OCI-LY7 (cell line): ENCODE results near the gene IPO8. TPM values are rescaled to one million over a fixed set of nuclear protein-coding genes. Genes with fewer than 3 reads are reported as not detected.

Source experiments
- BruUV-seq: library from RNA; stranded (reverse); fragments of 400-500 nt; replicated peaks from 2 replicates; lab custom pipeline; 2021; lab: Mats Ljungman, UMichigan
- CTCF ChIA-PET: fragments of 300-600 bp; sonication (Branson Sonifier 250); formaldehyde crosslinking; loops from one replicate; lab custom pipeline; 2022; ENCODE audit warnings: antibody characterized with exemption; ENCODE audit not compliant: unreplicated experiment; lab: Charles Lee
- POLR2A ChIA-PET: fragments of 300-600 bp; sonication (Branson Sonifier 250); formaldehyde crosslinking; loops from one replicate; lab custom pipeline; 2022; ENCODE audit warnings: antibody characterized with exemption; lab: Charles Lee
- DNase-seq: peaks from one replicate; pipeline ENCODE4 v3.0.0-alpha.2; 2015; ENCODE audit warnings: low spot score
- H2AFZ ChIP-seq: fragments of 200-600 bp; sonication (generic), shearing (Covaris generic); 2 replicates; pipeline ENCODE4 v1.6.1; 2014; ENCODE audit warnings: mild to moderate bottlenecking, antibody characterized with exemption, low read length, moderate library complexity
- H3K27ac ChIP-seq: fragments of 200-600 bp; sonication (generic); 2 replicates; pipeline ENCODE4 v1.5.1; 2014; ENCODE audit warnings: mixed run types, low read depth, mild to moderate bottlenecking, moderate library complexity, low read length, inconsistent platforms; ENCODE audit not compliant: poor library complexity, severe bottlenecking
- H3K36me3 ChIP-seq: fragments of 200-600 bp; sonication (generic); 2 replicates; pipeline ENCODE4 v1.6.1; 2014; ENCODE audit warnings: mild to moderate bottlenecking, antibody characterized with exemption, low read length, moderate library complexity, mixed read lengths; ENCODE audit not compliant: insufficient read depth
- H3K4me1 ChIP-seq: fragments of 200-600 bp; sonication (generic); 2 replicates; pipeline ENCODE4 v1.5.1; 2014; ENCODE audit warnings: mild to moderate bottlenecking, low read length; ENCODE audit not compliant: insufficient read depth, poor library complexity, severe bottlenecking
- H3K4me2 ChIP-seq: fragments of 200-600 bp; sonication (generic); 2 replicates; pipeline ENCODE4 v1.6.1; 2014; ENCODE audit warnings: mild to moderate bottlenecking, low read length
- H3K4me3 ChIP-seq: fragments of 200-600 bp; sonication (generic); 2 replicates; pipeline ENCODE4 v1.5.1; 2014; ENCODE audit warnings: mild to moderate bottlenecking, low read depth, low read length; ENCODE audit not compliant: poor library complexity, severe bottlenecking
- H3K79me2 ChIP-seq: fragments of 200-600 bp; sonication (generic); 2 replicates; pipeline ENCODE4 v1.6.1; 2016; ENCODE audit warnings: low read depth, mild to moderate bottlenecking, low read length, moderate library complexity, mixed read lengths; ENCODE audit not compliant: insufficient read depth
- H3K9me2 ChIP-seq: fragments of 200-600 bp; sonication (generic); 2 replicates; pipeline ENCODE4 v1.6.1; 2016; ENCODE audit warnings: mild to moderate bottlenecking, low read length, mixed read lengths; ENCODE audit not compliant: insufficient read depth
- H3K9me3 ChIP-seq: fragments of 200-600 bp; sonication (generic); 2 replicates; pipeline ENCODE4 v1.6.1; 2014; ENCODE audit warnings: mild to moderate bottlenecking, mixed run types, low read length, mixed read lengths
- H4K20me1 ChIP-seq: fragments of 200-600 bp; sonication (generic); 2 replicates; pipeline ENCODE4 v1.6.1; 2014; ENCODE audit warnings: mild to moderate bottlenecking, antibody characterized with exemption, low read length, moderate library complexity, mixed read lengths; ENCODE audit not compliant: insufficient read depth
- CTCF ChIP-seq: fragments of 200-600 bp; sonication (generic); conservative IDR thresholded peaks from 2 replicates; pipeline ENCODE4 v1.5.1; 2014; ENCODE audit warnings: mild to moderate bottlenecking, antibody characterized with exemption, low read length, moderate library complexity, mixed read lengths
- EZH2phosphoT487 ChIP-seq: fragments of 200-600 bp; sonication (generic); IDR thresholded peaks from 2 replicates; pipeline ENCODE4 v1.6.1; 2018; ENCODE audit warnings: low read depth, borderline replicate concordance, mild to moderate bottlenecking, mixed run types, antibody characterized with exemption, low read length, moderate library complexity, mixed read lengths
- intact Hi-C: fragments of 100-400 bp; cut with micrococcal nuclease; formaldehyde crosslinking; loops from one replicate; pipeline ENCODE4 v1.10.0; 2022; ENCODE audit not compliant: unreplicated experiment
- total RNA-seq, 2 experiments: library from RNA; depleted of rRNA in 1 of 2; stranded (reverse); fragments of >200 nt in 1 of 2; shearing (Covaris generic) in 1 of 2; gene quantifications; 2 replicates each; pipeline ENCODE4 v1.2.3, GENCODE V29; 2014 to 2022

The IPO8 gene
- total RNA-seq, 2 experiments from 2014 or later, result 14.7 to 41.6 TPM

- Histone ChIP-seq H3K79me2 (no peaks in the 10 kb centered on the region), H3K4me3 (no peak overlapping the region), H3K4me2 (no peak overlapping the region), H3K27ac (no peak overlapping the region), H3K4me1 (no peaks in the 10 kb centered on the region), H3K36me3 (no peaks in the 10 kb centered on the region), H4K20me1 (no peaks in the 10 kb centered on the region), H3K9me3 (peaks cover 5% of the 10 kb centered on the region; the same call in 1 of the 2 replicates), H3K9me2 (no peaks in the 10 kb centered on the region), H2AFZ (no peak overlapping the region)
- no TSS peak for BruUV-seq
- intact Hi-C loops, result no loop called here
- ChIA-PET CTCF (no interaction called here), POLR2A (interaction anchor here (0.7 kb wide), 4 partner anchors 78 to 794 kb away, joined by 3 to 4 read pairs (median 4); no protein-coding TSS in a partner anchor)
- no peak for DNase-seq
- TF ChIP-seq CTCF (no peak), EZH2phosphoT487 (no peak)
Observed at GRCh38 chr12:30602678-30603077, 93.0 kb downstream of the IPO8 start.

GRCh38 chr12:30599608-30600007 lies 96.1 kb downstream of the IPO8 start:
- TF ChIP-seq CTCF (no peak), EZH2phosphoT487 (no peak)
- POLR2A ChIA-PET, result no interaction called here

GRCh38 chr12:30598889-30599288 lies 96.8 kb downstream of the IPO8 start:
- no peak for DNase-seq
- no peaks in the 10 kb centered on the region for H3K9me2 ChIP-seq
- POLR2A ChIA-PET, result no interaction called here
- BruUV-seq, result no TSS peak
- no peak overlapping the region for H3K27ac ChIP-seq
- TF ChIP-seq CTCF, result no peak
- TF ChIP-seq EZH2phosphoT487, result no peak
- intact Hi-C loops, result no loop called here
- H2AFZ ChIP-seq, result no peak overlapping the region
- no peaks in the 10 kb centered on the region for H3K36me3 ChIP-seq
- no peaks in the 10 kb centered on the region for H3K79me2 ChIP-seq
- no peaks in the 10 kb centered on the region for H3K4me1 ChIP-seq
- no peak overlapping the region for H3K4me3 ChIP-seq
- H3K9me3 ChIP-seq, result peaks cover 5% of the 10 kb centered on the region; the same call in 1 of the 2 replicates
- CTCF ChIA-PET, result no interaction called here
- no peaks in the 10 kb centered on the region for H4K20me1 ChIP-seq
- H3K4me2 ChIP-seq, result no peak overlapping the region

More at GRCh38 chr12:30599608-30600007, 96.1 kb downstream of the IPO8 start:
- intact Hi-C loops, result no loop called here
- no TSS peak for BruUV-seq
- Histone ChIP-seq H3K4me3 (no peak overlapping the region), H2AFZ (no peak overlapping the region), H3K27ac (no peak overlapping the region), H4K20me1 (no peaks in the 10 kb centered on the region), H3K4me2 (no peak overlapping the region), H3K79me2 (no peaks in the 10 kb centered on the region), H3K9me2 (no peaks in the 10 kb centered on the region), H3K9me3 (peaks cover 5% of the 10 kb centered on the region; the same call in 1 of the 2 replicates), H3K4me1 (no peaks in the 10 kb centered on the region), H3K36me3 (no peaks in the 10 kb centered on the region)
- DNase-seq, result no peak
- CTCF ChIA-PET, result no interaction called here
